Left lung (tissue), 10 donors: ENCODE measurements around the gene TMEM271. TPM values are rescaled to one million over a fixed set of nuclear protein-coding genes. Genes with fewer than 3 reads are reported as not detected.

Source experiments
- ATAC-seq: fragments of 200-7000 bp; cut with Tn5 transposase; one replicate; pipeline ENCODE4 v1.9.1; 2020; ENCODE audit warnings: moderate library complexity
- DNase-seq, 4 donors: peaks; one replicate each; pipeline ENCODE4 v3.0.0-alpha.2; 2013 to 2020
- H3K27ac ChIP-seq, 2 donors: fragments of 200-600 bp; sonication (generic) in 1 of 2; one replicate each; pipeline versions ENCODE4 v1.5.0 to v1.8.0; 2020 to 2021
- H3K27me3 ChIP-seq, 2 donors: fragments of 200-600 bp; sonication (generic) in 1 of 2; one replicate each; pipeline versions ENCODE4 v1.5.0 to v1.8.0; 2020 to 2021
- H3K36me3 ChIP-seq, 2 donors: fragments of 200-600 bp; sonication (generic) in 1 of 2; one replicate each; pipeline versions ENCODE4 v1.5.0 to v1.8.0; 2020 to 2021
- H3K4me1 ChIP-seq, 2 donors: fragments of 200-600 bp; one replicate each; pipeline ENCODE4 v1.8.0; 2021
- H3K4me3 ChIP-seq, 2 donors: fragments of 200-600 bp; sonication (generic) in 1 of 2; one replicate each; pipeline versions ENCODE4 v1.5.0 to v1.8.0; 2020 to 2021; ENCODE audit warnings: mild to moderate bottlenecking in 1 of 2
- H3K9me3 ChIP-seq, 2 donors: fragments of 200-600 bp; sonication (generic) in 1 of 2; one replicate each; pipeline versions ENCODE4 v1.5.0 to v1.8.0; 2020 to 2021
- intact Hi-C, 2 donors: fragments of 100-400 bp; cut with DNase I; formaldehyde crosslinking; loops; one replicate each; pipeline versions ENCODE4 v1.11.2 to v1.14.2; 2022
- polyA plus RNA-seq, 6 donors: library from polyadenylated mRNA; unstranded; fragments of 120-200 nt; gene quantifications; one replicate each; pipeline ENCODE4 v1.2.1, GENCODE V29; 2013; ENCODE audit not compliant: insufficient read length in 6 of 6
- total RNA-seq, 2 donors: library from RNA; stranded (reverse); fragmentation: NEBNext Ultra II Directional; extraction: Animal tissue kit (Norgen Biotek cat#: 25700); gene quantifications; one replicate each; pipeline ENCODE4 v1.2.1, GENCODE V29; 2021
- TF ChIP-seq, protein P1 (sequence below), 2 donors: fragments of 200-600 bp; sonication (generic) in 1 of 2; IDR thresholded peaks; one replicate each; pipeline versions ENCODE4 v1.5.0 to v1.8.0; 2021; ENCODE audit warnings: antibody characterized with exemption in 2 of 2
- donor health status: DM: no; HTN: yes; CAD: no.
- donor health status: DM: no; HTN: no; CAD: no.

Gene TMEM271
- total and polyA plus RNA-seq, 8 donors, result not detected

DNA sequence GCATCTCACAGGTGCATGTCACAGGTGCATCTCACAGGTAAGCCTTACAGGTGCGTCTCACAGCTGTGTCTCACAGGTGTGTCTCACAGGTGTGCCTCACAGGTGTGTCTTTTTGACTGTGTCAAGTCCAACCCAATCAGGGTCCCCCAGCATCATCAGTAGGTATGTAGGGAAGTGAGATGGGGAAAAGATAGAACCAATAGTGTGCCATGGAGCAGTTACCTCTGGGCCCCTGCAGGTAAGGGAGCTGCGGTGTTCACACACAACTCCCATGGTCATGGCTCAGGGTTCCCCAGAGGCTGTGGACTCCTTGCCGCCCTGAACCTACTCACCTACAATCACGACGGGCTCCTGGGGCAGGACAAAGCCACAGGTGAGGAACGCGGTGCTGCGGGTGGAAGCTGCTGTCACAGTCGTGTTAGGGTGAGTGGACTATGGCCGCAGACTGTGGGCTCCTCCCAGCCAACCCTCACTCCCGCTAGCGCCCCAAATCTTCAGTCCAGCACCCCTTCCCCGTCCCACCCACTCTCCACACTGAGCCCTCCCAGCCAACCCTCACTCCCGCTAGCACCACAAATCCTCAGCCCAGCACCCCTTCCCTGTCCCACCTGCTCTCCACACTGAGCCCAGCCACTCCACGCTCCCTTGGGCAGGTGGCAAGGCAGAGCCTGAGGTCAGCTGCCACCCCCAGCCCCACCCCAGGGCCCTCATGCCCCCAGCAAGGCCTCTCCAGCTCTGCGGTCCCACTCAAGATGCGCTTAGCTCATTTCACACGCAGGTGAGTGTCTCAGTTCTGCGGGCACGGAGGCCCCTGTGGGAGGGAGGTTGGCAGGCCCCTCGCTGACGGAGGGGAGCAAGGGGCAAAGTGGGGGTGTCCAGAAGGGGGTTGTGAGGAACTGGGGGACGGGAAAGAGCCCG is 47.2 kb upstream of the TMEM271 start:
- H3K27ac ChIP-seq, result no peak overlapping the region
- no peaks in the 10 kb centered on the region for H3K4me1 ChIP-seq
- peaks cover 0 to 32% of the 10 kb centered on the region in 2 donors for H3K27me3 ChIP-seq
- DNase-seq (peak in 1 of 4 donors; percentile 45), ATAC-seq (no peak)
- no peaks in the 10 kb centered on the region for H3K9me3 ChIP-seq
- H3K4me3 ChIP-seq, result no peak overlapping the region
- TF ChIP-seq, protein P1, sequence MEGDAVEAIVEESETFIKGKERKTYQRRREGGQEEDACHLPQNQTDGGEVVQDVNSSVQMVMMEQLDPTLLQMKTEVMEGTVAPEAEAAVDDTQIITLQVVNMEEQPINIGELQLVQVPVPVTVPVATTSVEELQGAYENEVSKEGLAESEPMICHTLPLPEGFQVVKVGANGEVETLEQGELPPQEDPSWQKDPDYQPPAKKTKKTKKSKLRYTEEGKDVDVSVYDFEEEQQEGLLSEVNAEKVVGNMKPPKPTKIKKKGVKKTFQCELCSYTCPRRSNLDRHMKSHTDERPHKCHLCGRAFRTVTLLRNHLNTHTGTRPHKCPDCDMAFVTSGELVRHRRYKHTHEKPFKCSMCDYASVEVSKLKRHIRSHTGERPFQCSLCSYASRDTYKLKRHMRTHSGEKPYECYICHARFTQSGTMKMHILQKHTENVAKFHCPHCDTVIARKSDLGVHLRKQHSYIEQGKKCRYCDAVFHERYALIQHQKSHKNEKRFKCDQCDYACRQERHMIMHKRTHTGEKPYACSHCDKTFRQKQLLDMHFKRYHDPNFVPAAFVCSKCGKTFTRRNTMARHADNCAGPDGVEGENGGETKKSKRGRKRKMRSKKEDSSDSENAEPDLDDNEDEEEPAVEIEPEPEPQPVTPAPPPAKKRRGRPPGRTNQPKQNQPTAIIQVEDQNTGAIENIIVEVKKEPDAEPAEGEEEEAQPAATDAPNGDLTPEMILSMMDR (IDR thresholded peaks at IDR 0.05), result no peak
- no peaks in the 10 kb centered on the region for H3K36me3 ChIP-seq
- intact Hi-C loops, result no loop called here

GRCh38 chr4:622071-622995 is 46.2 kb upstream of the TMEM271 start:
- Histone ChIP-seq H3K27me3 (peaks cover 0 to 28% of the 10 kb centered on the region in 2 donors), H3K9me3 (no peaks in the 10 kb centered on the region), H3K4me3 (no peak overlapping the region), H3K4me1 (no peaks in the 10 kb centered on the region), H3K36me3 (no peaks in the 10 kb centered on the region), H3K27ac (no peak overlapping the region)
- intact Hi-C loops, result no loop called here
- DNase-seq (peak in 2 of 4 donors; percentile 23), ATAC-seq (no peak)
- TF ChIP-seq, protein P1 (IDR thresholded peaks at IDR 0.05), result no peak

GRCh38 chr4:621296-622070 is 45.4 kb upstream of the TMEM271 start:
- Histone ChIP-seq H3K27me3 (peaks cover 0 to 23% of the 10 kb centered on the region in 2 donors), H3K4me1 (no peaks in the 10 kb centered on the region), H3K4me3 (no peak overlapping the region), H3K36me3 (no peaks in the 10 kb centered on the region), H3K9me3 (no peaks in the 10 kb centered on the region), H3K27ac (no peak overlapping the region)
- no peak for ATAC-seq
- peak in 2 of 4 donors; percentile 7 to 41 for DNase-seq
- TF ChIP-seq, protein P1 (IDR thresholded peaks at IDR 0.05), result no peak
- intact Hi-C loops, result no loop called here

DNA sequence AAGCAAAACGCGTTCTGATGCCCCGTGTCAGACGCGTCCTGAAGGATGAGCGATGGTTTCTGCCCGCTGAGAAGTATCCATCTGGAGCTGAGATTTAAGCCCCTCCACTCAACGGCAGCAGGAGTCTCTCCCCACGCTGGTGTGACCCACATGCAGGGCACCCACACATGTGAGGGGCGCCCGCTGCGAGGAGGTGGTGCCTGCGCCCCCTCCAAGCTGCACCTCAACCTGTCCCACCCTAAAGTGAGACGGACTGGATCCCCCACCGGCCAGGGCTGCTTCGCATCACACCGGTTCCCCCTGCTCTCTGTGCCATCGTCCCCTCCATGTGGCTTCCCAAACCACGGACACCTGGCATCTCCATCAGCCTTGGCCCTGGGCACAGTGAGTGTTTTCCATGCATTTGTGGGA is 44.8 kb upstream of the TMEM271 start:
- Histone ChIP-seq H3K9me3 (no peaks in the 10 kb centered on the region), H3K36me3 (no peaks in the 10 kb centered on the region), H3K27me3 (peaks cover 0 to 16% of the 10 kb centered on the region in 2 donors), H3K4me1 (no peaks in the 10 kb centered on the region), H3K27ac (no peak overlapping the region), H3K4me3 (no peak overlapping the region)
- TF ChIP-seq, protein P1 (IDR thresholded peaks at IDR 0.05), result no peak
- intact Hi-C loops, result no loop called here
- ATAC-seq (no peak), DNase-seq (peak in 2 of 4 donors; percentile 23 to 54)
